ENCODE measurements around the gene ADRA1B.
"Not testable (repeated sequence)": the region's sequence is repeated elsewhere in the genome, so short reads cannot be mapped to it uniquely, and the experiment has no call there.

Gene ADRA1B

DNA sequence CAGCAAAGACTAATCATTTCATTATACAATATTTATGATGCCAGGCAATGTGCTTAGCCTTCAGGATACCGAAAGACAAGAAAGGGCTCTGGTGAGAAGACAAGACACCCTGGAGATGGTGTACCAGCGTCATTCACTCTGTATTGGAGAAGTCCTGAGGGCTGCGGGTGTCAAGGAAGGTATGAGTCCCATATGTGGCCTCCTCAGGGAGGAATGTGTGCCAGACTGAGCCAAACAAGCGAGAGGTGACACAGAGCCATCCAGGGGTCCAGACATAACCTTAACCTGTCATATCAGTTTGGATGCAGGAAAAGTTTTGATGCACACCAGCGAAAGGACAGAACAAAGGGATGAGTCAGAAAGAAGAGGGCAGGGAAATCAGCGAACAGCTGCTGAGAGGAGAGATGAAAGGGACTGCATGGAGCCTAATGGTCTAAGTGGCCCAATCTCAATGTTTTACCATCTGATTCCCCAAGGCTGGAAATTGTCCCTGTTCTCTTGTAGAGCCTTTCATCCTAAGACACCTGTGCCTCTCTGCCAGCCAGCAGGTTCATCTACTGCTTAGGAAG is 38.9 kb downstream of the ADRA1B start:
- Mint-ChIP-seq H3K4me1 (ENCODE audit: low read depth) (no peaks in the 10 kb centered on the region), H3K27ac (no peak overlapping the region), H3K36me3 (ENCODE audit: low read depth) (no peaks in the 10 kb centered on the region), H3K4me3 (no peak overlapping the region), H3K27me3 (peaks cover 4% of the 10 kb centered on the region), H3K9me3 (no peaks in the 10 kb centered on the region)
- intact Hi-C loops (cut with micrococcal nuclease) = no loop called here

DNA sequence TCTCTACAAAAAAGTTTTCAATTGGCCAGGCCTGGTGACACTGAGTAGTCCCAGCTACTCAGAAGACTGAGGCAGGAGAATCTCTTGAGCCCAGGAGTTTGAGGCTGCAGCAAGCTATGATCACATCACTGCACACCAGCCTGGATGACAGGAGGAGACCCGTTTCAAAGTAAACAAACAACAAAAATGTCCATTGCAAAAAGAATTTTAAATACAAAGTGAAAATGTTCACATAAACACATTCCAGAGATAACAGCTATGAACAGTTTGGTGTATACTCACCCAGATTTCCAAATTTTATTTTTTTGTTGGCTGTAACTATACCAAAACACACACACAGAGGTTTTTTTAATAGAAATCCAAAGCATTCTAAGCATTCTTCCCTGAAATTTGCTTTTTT is 39.8 kb downstream of the ADRA1B start:
- H3K9me3 Mint-ChIP-seq = no peaks in the 10 kb centered on the region
- H3K27me3 Mint-ChIP-seq = peaks cover 4% of the 10 kb centered on the region
- H3K27ac Mint-ChIP-seq = no peak overlapping the region
- no peak overlapping the region for H3K4me3 Mint-ChIP-seq
- H3K36me3 Mint-ChIP-seq (ENCODE audit: low read depth) = no peaks in the 10 kb centered on the region
- intact Hi-C loops (cut with micrococcal nuclease) = no loop called here
- H3K4me1 Mint-ChIP-seq (ENCODE audit: low read depth) = no peaks in the 10 kb centered on the region

GRCh38 chr5:159961176-159962160 is 45.2 kb downstream of the ADRA1B start:
- H3K4me1 Mint-ChIP-seq (ENCODE audit: low read depth) = peaks cover 5% of the 10 kb centered on the region

GRCh38 chr5:159962214-159962613 is 45.9 kb downstream of the ADRA1B start:
- peaks cover 13% of the 10 kb centered on the region for H3K27me3 Mint-ChIP-seq
- intact Hi-C loops (cut with micrococcal nuclease) = loop anchor here (10.0 kb wide), 2 partner anchors 447 to 517 kb away; no protein-coding TSS in a partner anchor
- no peaks in the 10 kb centered on the region for H3K9me3 Mint-ChIP-seq
- H3K4me1 Mint-ChIP-seq (ENCODE audit: low read depth) = peaks cover 5% of the 10 kb centered on the region
- H3K4me3 Mint-ChIP-seq = no peak overlapping the region
- H3K27ac Mint-ChIP-seq = no peak overlapping the region
- no peaks in the 10 kb centered on the region for H3K36me3 Mint-ChIP-seq (ENCODE audit: low read depth)

More at GRCh38 chr5:159961176-159962160, 45.2 kb downstream of the ADRA1B start:
- no peaks in the 10 kb centered on the region for H3K9me3 Mint-ChIP-seq
- H3K4me3 Mint-ChIP-seq = no peak overlapping the region
- intact Hi-C loops (cut with micrococcal nuclease) = loop anchor here (10.0 kb wide), 2 partner anchors 447 to 517 kb away; no protein-coding TSS in a partner anchor
- H3K27me3 Mint-ChIP-seq = peaks cover 13% of the 10 kb centered on the region
- no peak overlapping the region for H3K27ac Mint-ChIP-seq
- H3K36me3 Mint-ChIP-seq (ENCODE audit: low read depth) = no peaks in the 10 kb centered on the region

DNA sequence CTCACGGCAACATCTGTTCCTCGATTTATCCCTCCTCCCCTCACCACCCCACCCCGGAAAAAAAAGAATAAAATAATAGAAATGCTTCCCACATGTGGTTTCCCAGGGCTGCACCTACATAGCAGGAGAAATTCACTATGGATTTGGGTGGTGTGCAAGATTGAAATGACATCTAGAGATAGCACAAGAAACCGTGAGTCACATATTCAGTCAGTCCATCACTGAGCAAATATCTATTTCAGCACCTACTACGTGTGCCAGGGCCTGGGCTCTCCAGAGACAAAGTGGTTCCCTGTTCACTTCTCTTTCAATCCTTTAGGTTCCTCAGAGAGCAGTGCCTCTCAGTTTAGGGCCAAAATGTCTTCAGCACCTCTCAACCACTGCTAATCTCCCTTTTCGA is 47.7 kb downstream of the ADRA1B start:
- no peak overlapping the region for H3K27ac Mint-ChIP-seq
- intact Hi-C loops (cut with micrococcal nuclease) = loop anchor here (10.0 kb wide), 2 partner anchors 449 to 519 kb away; no protein-coding TSS in a partner anchor
- H3K4me1 Mint-ChIP-seq (ENCODE audit: low read depth) = peaks cover 5% of the 10 kb centered on the region
- no peak overlapping the region for H3K4me3 Mint-ChIP-seq
- H3K9me3 Mint-ChIP-seq = no peaks in the 10 kb centered on the region
- H3K27me3 Mint-ChIP-seq = peaks cover 22% of the 10 kb centered on the region
- no peaks in the 10 kb centered on the region for H3K36me3 Mint-ChIP-seq (ENCODE audit: low read depth)

DNA sequence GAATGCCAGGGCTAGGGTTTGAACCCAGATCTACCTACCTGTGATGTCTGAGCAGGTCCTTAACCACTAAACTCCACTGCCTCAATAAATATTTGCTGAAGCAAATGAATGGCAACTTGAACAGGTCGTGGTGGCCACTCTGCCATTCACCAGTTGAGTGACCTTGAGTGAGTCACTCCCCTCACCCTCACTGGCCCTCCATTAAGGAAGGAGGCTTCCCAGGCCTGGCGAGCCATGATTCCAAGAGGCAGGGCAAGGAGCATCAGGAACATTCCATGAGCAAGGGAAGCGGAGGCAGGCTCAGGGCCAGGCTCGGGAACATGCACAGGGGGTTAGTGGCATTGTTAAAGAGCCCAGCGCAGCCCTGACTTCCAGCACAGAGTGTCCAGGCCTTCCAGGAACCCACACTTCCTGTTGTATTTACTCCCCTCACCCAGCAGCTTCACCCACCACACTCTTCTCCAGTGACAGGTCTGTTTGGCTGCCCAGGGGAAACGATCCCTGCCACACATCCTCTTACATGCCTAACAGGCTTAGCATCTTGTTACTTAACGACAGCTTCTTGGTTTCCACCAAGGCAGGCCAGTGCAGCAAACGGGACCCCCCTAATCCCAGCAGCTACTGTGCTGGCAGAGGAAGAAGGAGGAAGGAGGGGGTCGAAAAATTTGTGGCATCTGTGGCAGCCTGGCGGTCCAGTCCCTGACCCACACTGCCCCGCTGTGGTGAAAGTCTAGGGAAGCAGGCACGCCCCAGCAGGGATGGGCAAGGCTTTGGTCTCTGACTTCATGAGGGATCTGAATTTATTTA is 49.0 kb downstream of the ADRA1B start:
- Mint-ChIP-seq H3K4me3 (no peak overlapping the region), H3K27ac (no peak overlapping the region), H3K27me3 (peaks cover 30% of the 10 kb centered on the region), H3K36me3 (ENCODE audit: low read depth) (no peaks in the 10 kb centered on the region), H3K4me1 (ENCODE audit: low read depth) (peaks cover 5% of the 10 kb centered on the region), H3K9me3 (no peaks in the 10 kb centered on the region)
- intact Hi-C loops (cut with micrococcal nuclease) = loop anchor here (10.0 kb wide), 2 partner anchors 450 to 520 kb away; no protein-coding TSS in a partner anchor

- not testable (repeated sequence) for H3K4me3 Mint-ChIP-seq; H3K27ac Mint-ChIP-seq; H3K4me1 Mint-ChIP-seq (ENCODE audit: low read depth); H3K36me3 Mint-ChIP-seq (ENCODE audit: low read depth); H3K9me3 Mint-ChIP-seq
- intact Hi-C loops (cut with micrococcal nuclease) = loop anchor here (10.0 kb wide), 2 partner anchors 451 to 521 kb away; no protein-coding TSS in a partner anchor
- peaks cover 36% of the 10 kb centered on the region for H3K27me3 Mint-ChIP-seq
Observed at GRCh38 chr5:159965838-159966128, 49.5 kb downstream of the ADRA1B start.

GRCh38 chr5:159969966-159970365 is 53.7 kb downstream of the ADRA1B start:
- Mint-ChIP-seq H3K4me3 (no peak overlapping the region), H3K36me3 (ENCODE audit: low read depth) (no peaks in the 10 kb centered on the region), H3K27me3 (peaks cover 67% of the 10 kb centered on the region), H3K27ac (no peak overlapping the region), H3K4me1 (ENCODE audit: low read depth) (peaks cover 14% of the 10 kb centered on the region), H3K9me3 (no peaks in the 10 kb centered on the region)
- intact Hi-C loops (cut with micrococcal nuclease) = loop anchor here (10.0 kb wide), 2 partner anchors 455 to 525 kb away; no protein-coding TSS in a partner anchor

- H3K27ac Mint-ChIP-seq = no peak overlapping the region
- H3K27me3 Mint-ChIP-seq = peaks cover 64% of the 10 kb centered on the region
- no peaks in the 10 kb centered on the region for H3K36me3 Mint-ChIP-seq (ENCODE audit: low read depth)
- peaks cover 9% of the 10 kb centered on the region for H3K4me1 Mint-ChIP-seq (ENCODE audit: low read depth)
- intact Hi-C loops (cut with micrococcal nuclease) = no loop called here
- H3K9me3 Mint-ChIP-seq = no peaks in the 10 kb centered on the region
- no peak overlapping the region for H3K4me3 Mint-ChIP-seq
Observed at GRCh38 chr5:159971038-159971437, 54.8 kb downstream of the ADRA1B start.

DNA sequence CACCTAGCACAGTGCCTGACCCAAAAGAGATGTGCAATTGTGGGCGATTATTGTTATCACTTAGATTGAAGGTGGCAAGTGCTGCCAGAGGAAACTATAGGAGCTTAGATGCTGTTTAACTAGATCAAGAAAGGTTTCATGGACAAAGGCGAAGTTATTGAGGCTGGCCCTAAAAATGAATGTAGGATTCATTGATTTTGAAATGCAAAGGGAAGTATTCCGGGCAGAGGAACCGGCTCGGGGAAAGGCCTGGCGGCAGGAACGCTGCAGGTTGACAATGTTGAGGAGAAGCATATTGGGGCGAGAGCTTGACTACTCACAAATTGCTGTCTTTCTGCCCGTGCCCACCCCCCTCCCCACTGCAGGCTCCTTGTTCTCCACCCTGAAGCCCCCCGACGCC is 55.2 kb downstream of the ADRA1B start:
- Mint-ChIP-seq H3K4me1 (ENCODE audit: low read depth) (peaks cover 9% of the 10 kb centered on the region), H3K27ac (no peak overlapping the region), H3K9me3 (no peaks in the 10 kb centered on the region), H3K4me3 (no peak overlapping the region), H3K36me3 (ENCODE audit: low read depth) (no peaks in the 10 kb centered on the region), H3K27me3 (peaks cover 65% of the 10 kb centered on the region)
- intact Hi-C loops (cut with micrococcal nuclease) = no loop called here

- H3K27ac Mint-ChIP-seq = no peak overlapping the region
- no peaks in the 10 kb centered on the region for H3K36me3 Mint-ChIP-seq (ENCODE audit: low read depth)
- H3K4me1 Mint-ChIP-seq (ENCODE audit: low read depth) = peaks cover 9% of the 10 kb centered on the region
- intact Hi-C loops (cut with micrococcal nuclease) = no loop called here
- no peaks in the 10 kb centered on the region for H3K9me3 Mint-ChIP-seq
- no peak overlapping the region for H3K4me3 Mint-ChIP-seq
- peaks cover 65% of the 10 kb centered on the region for H3K27me3 Mint-ChIP-seq
Observed at GRCh38 chr5:159971931-159972461, 55.7 kb downstream of the ADRA1B start.

DNA sequence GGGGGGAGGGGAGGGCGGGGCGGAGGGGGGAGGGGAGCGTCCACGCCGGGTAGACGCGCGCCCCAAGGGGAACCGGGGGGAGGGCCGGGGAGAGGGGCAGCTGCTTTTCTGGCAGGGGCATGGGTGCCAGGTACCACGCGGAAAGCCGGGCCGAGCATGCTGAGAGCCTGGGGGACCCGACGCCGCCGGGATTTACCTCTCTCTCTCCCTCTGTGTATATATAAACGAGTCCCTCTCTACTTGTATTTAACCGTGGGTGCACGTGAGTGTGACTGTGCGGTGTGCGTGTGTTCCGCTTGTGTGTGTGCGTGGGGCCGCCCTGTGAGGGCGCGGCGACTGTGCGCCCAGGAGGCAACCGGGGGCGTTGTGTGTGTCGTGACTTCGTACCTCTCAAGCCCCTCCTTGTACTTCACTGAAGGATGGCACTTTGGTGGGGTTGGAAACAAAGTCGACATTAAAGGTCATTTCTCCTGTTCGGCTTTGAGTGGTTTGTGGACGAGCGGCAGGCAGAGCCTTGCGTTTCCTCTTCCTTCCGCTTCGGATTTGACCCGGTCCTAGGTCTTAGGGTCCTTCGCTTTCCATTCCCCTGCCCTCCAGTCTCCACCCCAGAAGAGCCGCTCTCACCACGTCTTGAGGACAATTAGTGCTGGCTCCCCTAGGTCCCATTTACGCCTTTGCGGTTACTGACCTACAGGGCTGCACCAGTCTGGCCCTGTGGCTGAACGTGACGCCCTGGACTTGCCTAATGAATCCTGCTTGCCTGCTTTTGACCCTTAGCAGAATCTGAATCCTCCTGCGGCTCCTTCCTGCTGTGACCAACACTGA is 56.5 kb downstream of the ADRA1B start:
- Mint-ChIP-seq H3K27me3 (peaks cover 68% of the 10 kb centered on the region), H3K4me3 (peak overlapping the region; percentile 58), H3K27ac (no peak overlapping the region), H3K36me3 (ENCODE audit: low read depth) (no peaks in the 10 kb centered on the region), H3K9me3 (no peaks in the 10 kb centered on the region), H3K4me1 (ENCODE audit: low read depth) (peaks cover 9% of the 10 kb centered on the region)
- intact Hi-C loops (cut with micrococcal nuclease) = no loop called here

- no peak overlapping the region for H3K27ac Mint-ChIP-seq
- intact Hi-C loops (cut with micrococcal nuclease) = no loop called here
- H3K4me1 Mint-ChIP-seq (ENCODE audit: low read depth) = peaks cover 9% of the 10 kb centered on the region
- peaks cover 59% of the 10 kb centered on the region for H3K27me3 Mint-ChIP-seq
- H3K9me3 Mint-ChIP-seq = no peaks in the 10 kb centered on the region
- no peaks in the 10 kb centered on the region for H3K36me3 Mint-ChIP-seq (ENCODE audit: low read depth)
- no peak overlapping the region for H3K4me3 Mint-ChIP-seq
Observed at GRCh38 chr5:159975462-159976019, 59.3 kb downstream of the ADRA1B start.
